GM10266 (cell line): ENCODE data around the gene ALG9.
"Not testable (repeated sequence)": the region's sequence is repeated elsewhere in the genome, so short reads cannot be mapped to it uniquely, and the experiment has no call there.

Experiments
- DNase-seq: peaks from one replicate; pipeline ENCODE4 v3.0.0; 2012; ENCODE audit errors: extremely low spot score
- TF ChIP-seq, protein P1 (sequence below): IDR thresholded peaks from 2 replicates; pipeline ENCODE4 v1.5.1; 2012; ENCODE audit warnings: mild to moderate bottlenecking, low read depth; ENCODE audit not compliant: control insufficient read depth, insufficient read depth; ENCODE audit errors: missing control alignments

Gene ALG9

DNA sequence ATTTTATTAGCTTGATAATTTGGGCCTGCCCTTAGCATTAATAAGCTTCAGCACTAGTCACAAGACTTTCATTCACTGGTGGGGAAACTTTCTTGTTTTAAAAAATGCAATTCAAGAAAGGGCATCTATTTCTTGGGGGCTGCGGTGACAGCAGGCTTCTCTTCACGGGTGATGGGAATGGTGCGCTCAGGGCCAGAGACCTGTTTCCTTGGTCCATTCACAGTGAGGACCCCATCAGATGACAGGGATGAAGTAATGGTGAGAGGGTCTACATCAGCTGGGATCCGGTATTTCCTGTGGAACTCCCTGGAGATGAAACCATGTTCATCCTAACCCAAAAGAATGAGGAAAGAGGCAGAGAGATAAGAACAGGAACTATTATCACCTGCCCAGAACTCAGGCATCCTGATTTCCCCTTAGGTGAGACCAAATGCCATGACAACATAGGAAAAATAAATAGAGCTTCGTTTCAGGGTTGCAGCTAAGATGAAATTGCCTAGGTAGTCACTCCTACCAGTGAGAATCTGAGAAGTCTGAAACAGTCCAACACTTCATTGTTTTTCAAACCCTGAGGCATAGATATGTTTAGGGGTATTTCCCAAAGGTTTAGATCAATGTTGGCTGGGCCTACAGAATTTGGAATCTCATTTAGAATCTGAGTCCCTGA lies 37.4 kb upstream of the ALG9 start:
- TF ChIP-seq, protein P1, sequence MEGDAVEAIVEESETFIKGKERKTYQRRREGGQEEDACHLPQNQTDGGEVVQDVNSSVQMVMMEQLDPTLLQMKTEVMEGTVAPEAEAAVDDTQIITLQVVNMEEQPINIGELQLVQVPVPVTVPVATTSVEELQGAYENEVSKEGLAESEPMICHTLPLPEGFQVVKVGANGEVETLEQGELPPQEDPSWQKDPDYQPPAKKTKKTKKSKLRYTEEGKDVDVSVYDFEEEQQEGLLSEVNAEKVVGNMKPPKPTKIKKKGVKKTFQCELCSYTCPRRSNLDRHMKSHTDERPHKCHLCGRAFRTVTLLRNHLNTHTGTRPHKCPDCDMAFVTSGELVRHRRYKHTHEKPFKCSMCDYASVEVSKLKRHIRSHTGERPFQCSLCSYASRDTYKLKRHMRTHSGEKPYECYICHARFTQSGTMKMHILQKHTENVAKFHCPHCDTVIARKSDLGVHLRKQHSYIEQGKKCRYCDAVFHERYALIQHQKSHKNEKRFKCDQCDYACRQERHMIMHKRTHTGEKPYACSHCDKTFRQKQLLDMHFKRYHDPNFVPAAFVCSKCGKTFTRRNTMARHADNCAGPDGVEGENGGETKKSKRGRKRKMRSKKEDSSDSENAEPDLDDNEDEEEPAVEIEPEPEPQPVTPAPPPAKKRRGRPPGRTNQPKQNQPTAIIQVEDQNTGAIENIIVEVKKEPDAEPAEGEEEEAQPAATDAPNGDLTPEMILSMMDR, result no peak
- no peak for DNase-seq

DNA sequence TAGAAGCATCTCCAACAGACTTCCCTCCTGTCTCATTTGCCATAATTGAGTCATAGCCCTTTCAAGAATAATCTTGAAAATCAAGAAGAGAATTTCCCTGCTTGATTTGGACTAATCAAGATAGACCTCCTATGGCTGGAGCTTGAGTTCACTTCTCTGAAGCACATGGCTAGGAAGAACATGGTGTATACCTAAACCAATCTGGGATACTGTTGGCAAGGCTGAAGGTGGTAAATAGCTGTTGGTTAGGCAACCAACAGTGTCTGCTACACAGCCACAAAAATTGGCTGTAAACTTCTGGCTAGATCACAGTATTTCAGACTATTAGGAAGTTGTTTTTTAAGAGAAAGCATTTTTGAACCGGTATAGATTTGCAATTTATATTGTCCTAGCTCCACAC lies 35.3 kb upstream of the ALG9 start:
- TF ChIP-seq, protein P1, result no peak
- no peak for DNase-seq

DNA sequence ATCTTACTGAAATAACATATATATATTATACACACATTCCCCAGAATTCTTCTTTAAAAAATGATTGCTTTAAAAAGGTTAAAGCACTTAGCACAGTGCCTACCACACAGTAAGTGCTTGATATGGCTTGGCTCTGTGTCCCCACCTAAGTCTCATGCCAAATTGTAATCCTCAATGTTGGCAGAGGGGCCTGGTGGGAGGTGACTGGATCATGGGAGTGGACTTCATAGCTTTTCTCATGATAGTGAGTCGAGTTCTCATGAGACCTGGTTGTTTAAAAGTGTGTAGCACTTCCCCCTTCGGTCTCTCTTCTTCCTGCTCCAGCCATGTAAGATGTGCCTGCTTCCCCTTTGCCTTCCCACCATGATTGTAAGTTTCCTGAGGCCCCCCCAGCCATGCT lies 34.0 kb upstream of the ALG9 start:
- no peak for DNase-seq
- TF ChIP-seq, protein P1, result no peak

DNA sequence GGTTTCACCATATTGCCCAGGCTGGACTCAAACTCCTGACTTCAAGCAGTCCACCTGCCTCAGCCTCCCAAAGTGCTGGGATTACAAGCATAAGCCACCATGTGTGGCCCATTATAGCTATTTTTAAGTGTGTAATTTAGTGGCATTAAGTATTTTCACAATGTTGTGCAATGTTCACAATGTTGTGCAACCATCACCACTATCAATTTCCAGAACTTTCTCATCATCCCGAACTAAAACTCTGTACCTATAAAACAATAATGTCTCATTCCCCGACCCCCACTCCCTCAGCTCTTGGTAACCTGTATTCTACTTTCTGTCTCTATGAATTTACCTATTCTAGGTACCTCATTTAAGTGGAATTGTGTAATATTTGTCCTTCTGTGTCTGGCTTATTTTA lies 15.5 kb upstream of the ALG9 start:
- TF ChIP-seq, protein P1, result no peak
- no peak for DNase-seq

DNA sequence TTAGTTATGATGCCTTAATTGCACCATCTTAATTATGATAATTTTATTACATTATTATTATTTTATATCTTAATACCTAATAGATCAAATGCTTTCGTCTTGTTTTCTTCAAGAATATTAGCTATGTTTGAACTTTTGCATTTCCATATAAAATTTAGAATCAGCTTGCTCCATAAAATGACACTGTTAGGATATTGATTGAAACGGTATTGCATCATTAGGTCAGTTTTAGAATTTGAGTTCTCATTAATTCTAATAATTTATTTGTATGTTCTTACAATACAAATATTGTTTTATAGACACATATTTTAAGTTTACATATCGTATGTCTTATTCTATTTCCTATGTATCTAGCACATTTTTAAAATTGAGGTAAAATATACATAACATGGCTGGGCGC lies 14.7 kb upstream of the ALG9 start:
- TF ChIP-seq, protein P1, result no peak
- DNase-seq, result no peak

DNA sequence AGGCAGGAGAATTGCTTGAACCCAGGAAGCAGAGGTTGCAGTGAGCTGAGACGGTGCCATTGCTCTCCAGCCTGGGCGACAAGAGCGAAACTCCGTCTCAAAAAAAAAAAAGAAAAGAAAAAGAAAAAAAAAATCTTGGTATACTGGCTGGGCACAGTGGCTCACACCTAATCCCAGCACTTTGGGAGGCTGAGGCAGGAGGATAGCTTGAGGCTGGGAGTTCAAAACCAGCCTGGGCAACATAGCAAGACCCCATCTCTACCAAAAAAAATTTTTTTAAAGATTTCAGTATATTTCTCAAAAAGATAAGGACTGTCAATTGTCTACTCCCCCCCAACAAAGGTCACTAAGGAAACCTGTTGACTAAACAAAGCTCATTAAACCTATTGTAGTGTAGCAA lies 13.7 kb upstream of the ALG9 start:
- not testable (repeated sequence) for DNase-seq

DNA sequence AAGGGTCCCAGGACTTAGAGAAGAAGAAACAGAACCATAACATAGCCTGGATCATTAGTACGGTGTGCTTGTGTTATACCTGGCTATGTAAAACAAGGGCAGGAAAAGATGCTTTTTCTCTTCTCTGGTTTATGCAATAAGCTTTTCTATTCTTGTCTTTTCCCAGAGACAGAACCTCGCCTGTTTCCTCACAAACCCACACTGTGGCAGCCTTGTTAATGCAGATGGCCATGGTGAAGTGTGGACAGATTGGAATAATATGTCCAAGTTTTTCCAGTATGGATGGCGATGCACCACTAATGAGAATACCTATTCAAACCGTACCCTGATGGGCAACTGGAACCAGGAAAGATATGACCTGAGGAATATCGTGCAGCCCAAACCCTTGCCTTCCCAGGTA lies 10.8 kb upstream of the ALG9 start:
- TF ChIP-seq, protein P1, result no peak
- no peak for DNase-seq

DNA sequence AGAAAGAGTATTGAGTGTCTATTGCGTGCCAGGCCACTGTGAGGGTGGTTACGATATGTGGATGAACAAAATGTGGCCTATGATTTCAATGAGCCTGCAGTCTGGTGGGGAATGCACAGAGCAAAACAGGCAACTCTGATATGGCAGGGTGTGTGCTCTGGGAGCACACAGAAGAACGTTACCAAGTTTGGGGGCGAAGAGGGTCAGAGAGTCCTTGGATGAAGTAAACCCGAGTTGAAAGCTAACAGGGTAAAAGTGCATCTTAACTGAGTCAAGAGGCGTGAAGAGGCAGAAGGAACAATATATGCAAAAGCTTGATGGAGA lies 8.2 kb upstream of the ALG9 start:
- no peak for DNase-seq
- TF ChIP-seq, protein P1, result no peak
